K562 (cell line): ENCODE results near the gene C20orf96. TPM values are rescaled to one million over a fixed set of nuclear protein-coding genes. Genes with fewer than 3 reads are reported as not detected.

ENCODE experiments used
- ATAC-seq: fragments of 200-7000 bp; cut with Tn5 transposase; 3 replicates; pipeline ENCODE4 v1.9.1; 2020; ENCODE audit warnings: moderate library complexity
- BruUV-seq: library from RNA; stranded (reverse); fragments of 400-500 nt; replicated peaks from 2 replicates; lab custom pipeline; 2021; lab: Mats Ljungman, UMichigan
- CTCF ChIA-PET: fragments of 300-600 bp; formaldehyde crosslinking; extraction: SDS; loops from one replicate; lab custom pipeline; 2021; ENCODE audit warnings: low intra/inter-chr PET ratio; lab: Yijun Ruan, JAX
- POLR2A ChIA-PET: fragments of 300-600, 350-650 bp; sonication (Branson Sonifier 250); formaldehyde crosslinking; extraction: SDS; loops from one replicate; lab custom pipeline; 2021; ENCODE audit warnings: antibody characterized with exemption, inconsistent platforms; lab: Yijun Ruan, JAX
- DNase-seq, 4 experiments: peaks; one replicate each; pipeline versions ENCODE4 v3.0.0 to v3.0.0-alpha.2; 2011 to 2018; ENCODE audit warnings: low spot score in 3 of 4, mixed read lengths in 3 of 4; ENCODE audit errors: extremely low read depth in 1 of 4
- FAIRE-seq: peaks from 2 replicates; lab custom pipeline; 2011; peaks lifted over from hg19 to GRCh38; lab: Jason Lieb, UNC
- H2AFZ ChIP-seq: 2 replicates; pipeline ENCODE4 v1.6.0; 2011; ENCODE audit warnings: low read depth, low read length, control low read depth, inconsistent platforms
- H3K27ac ChIP-seq: fragments of 200-600 bp; 3 replicates; pipeline ENCODE4 v1.8.0; 2011; ENCODE audit warnings: low read depth, mild to moderate bottlenecking, control low read depth, inconsistent platforms, low read length, moderate library complexity, mixed read lengths; ENCODE audit errors: extremely low read depth
- H3K27me3 ChIP-seq, 2 experiments: fragments of 300-600 bp in 1 of 2; 2 replicates in 1 of 2; 3 replicates in 1 of 2; pipeline versions ENCODE4 v1.6.0 to v1.8.0; 2011; ENCODE audit warnings: inconsistent platforms in 2 of 2, low read length in 2 of 2, mild to moderate bottlenecking in 1 of 2, mixed read lengths in 1 of 2, moderate library complexity in 1 of 2; ENCODE audit not compliant: control insufficient read depth in 2 of 2, insufficient read depth in 2 of 2
- H3K36me3 ChIP-seq: fragments of 300-600 bp; 3 replicates; pipeline ENCODE4 v1.8.0; 2011; ENCODE audit warnings: mild to moderate bottlenecking, low read length, inconsistent platforms; ENCODE audit not compliant: control insufficient read depth, insufficient read depth
- H3K4me1 ChIP-seq, 2 experiments: fragments of 200-600 bp in 1 of 2; replicated peaks in 1 of 2; 2 replicates in 1 of 2; 3 replicates in 1 of 2; pipeline versions ENCODE4 v1.5.1 to v1.8.0; 2011; ENCODE audit warnings: inconsistent platforms in 2 of 2, low read length in 2 of 2, mild to moderate bottlenecking in 1 of 2, mixed read lengths in 1 of 2, moderate library complexity in 1 of 2; ENCODE audit not compliant: control insufficient read depth in 2 of 2, insufficient read depth in 2 of 2
- H3K4me2 ChIP-seq: 2 replicates; pipeline ENCODE4 v1.6.1; 2011; ENCODE audit warnings: low read length, control low read depth, inconsistent platforms, mixed read lengths; ENCODE audit not compliant: insufficient read depth
- H3K4me3 ChIP-seq: fragments of 200-600 bp; sonication (generic), shearing (Covaris generic); 2 replicates; pipeline ENCODE4 v1.5.1; 2016; ENCODE audit warnings: control low read depth, inconsistent platforms
- H3K79me2 ChIP-seq: fragments of 200-600 bp; 3 replicates; pipeline ENCODE4 v1.8.0; 2011; ENCODE audit warnings: low read length, inconsistent platforms; ENCODE audit not compliant: control insufficient read depth, insufficient read depth
- H3K9ac ChIP-seq, 2 experiments: 2 replicates each; pipeline versions ENCODE4 v1.6.0 to v1.6.1; 2011; ENCODE audit warnings: low read depth in 2 of 2, low read length in 2 of 2, control low read depth in 1 of 2, inconsistent platforms in 1 of 2, mild to moderate bottlenecking in 1 of 2, mixed read lengths in 1 of 2; ENCODE audit not compliant: insufficient read depth in 1 of 2
- H3K9me1 ChIP-seq: one replicate; pipeline ENCODE4 v1.6.0; 2011; ENCODE audit warnings: inconsistent platforms, mild to moderate bottlenecking, low read length, moderate library complexity; ENCODE audit not compliant: control insufficient read depth, insufficient read depth
- H3K9me3 ChIP-seq: replicated peaks from 2 replicates; pipeline ENCODE4 v1.5.1; 2011; ENCODE audit warnings: low read depth, low read length, inconsistent platforms; ENCODE audit not compliant: control insufficient read depth, insufficient read depth
- H4K20me1 ChIP-seq: replicated peaks from 2 replicates; pipeline ENCODE4 v1.6.1; 2011; ENCODE audit warnings: low read length, inconsistent platforms, mixed read lengths; ENCODE audit not compliant: control insufficient read depth, insufficient read depth
- BMI1 ChIP-seq: fragments of 150-350 bp; IDR thresholded peaks from 2 replicates; pipeline ENCODE4 v1.6.1; 2014; ENCODE audit warnings: low read length
- E2F4 ChIP-seq: sonication (generic); formaldehyde crosslinking; IDR thresholded peaks from 2 replicates; pipeline ENCODE4 v1.8.0; 2022; ENCODE audit warnings: mild to moderate bottlenecking, low read depth, missing genetic modification reagents
- FOXJ3 ChIP-seq: sonication (generic); formaldehyde crosslinking; IDR thresholded peaks from 2 replicates; pipeline ENCODE4 v1.4.0; 2020; ENCODE audit warnings: mild to moderate bottlenecking, missing genetic modification reagents
- HIVEP1 ChIP-seq: fragments of 250-450 bp; sonication (Bioruptor Pico); IDR thresholded peaks from 2 replicates; pipeline ENCODE4 v1.4.0; 2020; ENCODE audit warnings: mild to moderate bottlenecking
- MTA1 ChIP-seq: fragments of 450-650 bp; IDR thresholded peaks from 2 replicates; pipeline ENCODE4 v1.6.1; 2017; ENCODE audit warnings: borderline replicate concordance
- NFIX ChIP-seq: fragments of 250-450 bp; sonication (Bioruptor Pico); IDR thresholded peaks from 2 replicates; pipeline ENCODE4 v1.4.0; 2020; ENCODE audit warnings: low read depth, mild to moderate bottlenecking, moderate library complexity
- PATZ1 ChIP-seq: fragments of 250-450 bp; sonication (Bioruptor Pico); IDR thresholded peaks from 2 replicates; pipeline ENCODE4 v1.5.0; 2020; ENCODE audit warnings: mild to moderate bottlenecking, borderline replicate concordance
- THRA ChIP-seq: fragments of 450-650 bp; IDR thresholded peaks from 2 replicates; pipeline ENCODE4 v1.6.1; 2017; ENCODE audit warnings: mild to moderate bottlenecking, moderate library complexity
- ZBTB12 ChIP-seq: fragments of 250-450 bp; sonication (Bioruptor Pico); IDR thresholded peaks from 2 replicates; pipeline ENCODE4 v1.4.0; 2020
- ZBTB8A ChIP-seq: fragments of 450-650 bp; IDR thresholded peaks from 2 replicates; pipeline ENCODE4 v1.6.1; 2018; ENCODE audit warnings: mild to moderate bottlenecking, moderate library complexity; ENCODE audit not compliant: partially characterized antibody
- ZNF184 ChIP-seq: sonication (generic); formaldehyde crosslinking; IDR thresholded peaks from 2 replicates; pipeline ENCODE4 v1.5.0; 2020; ENCODE audit warnings: missing genetic modification reagents
- ZNF445 ChIP-seq: fragments of 250-450 bp; sonication (Bioruptor Pico); IDR thresholded peaks from 2 replicates; pipeline ENCODE4 v1.4.0; 2020; ENCODE audit warnings: low read depth, mild to moderate bottlenecking, moderate library complexity
- ZNF75A ChIP-seq: fragments of 450-650 bp; formaldehyde crosslinking; IDR thresholded peaks from 2 replicates; pipeline ENCODE4 v1.4.0; 2020; ENCODE audit warnings: mild to moderate bottlenecking
- in situ Hi-C: fragments of 300-500 bp; cut with MboI; formaldehyde crosslinking; loops from 4 replicates; pipeline ENCODE4 v1.15.0; 2018; ENCODE audit warnings: inconsistent platforms, mixed read lengths
- intact Hi-C: fragments of 100-400 bp; cut with micrococcal nuclease; formaldehyde crosslinking; loops from 2 replicates; pipeline ENCODE4 v1.14.2; 2022
- polyA plus RNA-seq, 8 experiments: library from polyadenylated mRNA; depleted of rRNA in 4 of 8; stranded (reverse) in 5 of 8; unstranded in 3 of 8; fragments of >200 nt; fragmentation: Nextera tagmentation in 2 of 8; fragmentation: Illumina TruSeq in 1 of 8; extraction: Ambion mirVana in 2 of 8; extraction: Trizol in 1 of 8; gene quantifications; 2 replicates each; pipeline versions ENCODE4 v1.2.1 to v1.2.3, GENCODE V29; 2011 to 2014; ENCODE audit warnings: inconsistent platforms in 1 of 8, missing spikeins in 1 of 8
- total RNA-seq, 7 experiments: library from RNA; depleted of rRNA in 6 of 7; stranded (reverse); fragments of >200 nt in 6 of 7; fragmentation: Illumina TruSeq in 2 of 7; extraction: Trizol in 2 of 7; gene quantifications; 2 replicates each; pipeline versions ENCODE4 v1.2.1 to v1.2.3, GENCODE V29; 2011 to 2021; ENCODE audit warnings: low replicate concordance in 1 of 7

C20orf96 gene
- total and polyA plus RNA-seq, 9 of the 15 experiments (the other 6 are each of a cell fraction or from before 2014, with no cell fraction given) = 1.7 to 11.7 (median 4.2) TPM

GRCh38 chr20:313948-314347 is 23.4 kb upstream of the C20orf96 start:
- H2AFZ ChIP-seq = no peak overlapping the region
- no peak for DNase-seq
- no peaks in the 10 kb centered on the region for H3K79me2 ChIP-seq
- H3K27me3 ChIP-seq = no peaks in the 10 kb centered on the region
- no peaks in the 10 kb centered on the region for H3K36me3 ChIP-seq
- POLR2A ChIA-PET = interaction anchor here (2.4 kb wide), 1 partner anchor 15 kb away, joined by 9 read pairs; no protein-coding TSS in a partner anchor
- no peak for ATAC-seq
- TF ChIP-seq ZNF75A (CRISPR knock-in tag) = no peak
- TF ChIP-seq E2F4 (CRISPR knock-in tag) = no peak
- TF ChIP-seq HIVEP1 (CRISPR knock-in tag) = no peak
- TF ChIP-seq THRA = no peak
- TF ChIP-seq BMI1 = no peak
- no peak for TF ChIP-seq ZNF184 (CRISPR knock-in tag)
- no peak for TF ChIP-seq ZNF445 (CRISPR knock-in tag)
- TF ChIP-seq ZBTB12 = no peak
- no peak for TF ChIP-seq MTA1
- no peak for TF ChIP-seq ZBTB8A
- no peak for TF ChIP-seq PATZ1 (CRISPR knock-in tag)
- TF ChIP-seq NFIX = no peak
- no peak for TF ChIP-seq FOXJ3 (CRISPR knock-in tag)
- in situ Hi-C loops (no loop called here), intact Hi-C loops (no loop called here)
- no peak for FAIRE-seq
- no peaks in the 10 kb centered on the region for H3K9me1 ChIP-seq
- no peak overlapping the region for H3K4me3 ChIP-seq
- CTCF ChIA-PET = no interaction called here
- BruUV-seq = no TSS peak
- H3K9ac ChIP-seq = no peak overlapping the region
- no peak overlapping the region for H3K27ac ChIP-seq
- no peaks in the 10 kb centered on the region for H3K9me3 ChIP-seq
- H3K4me1 ChIP-seq = peaks cover 0 to 4% of the 10 kb centered on the region in 2 experiments; a peak in 2 of 5 replicates
- H3K4me2 ChIP-seq = no peak overlapping the region
- H4K20me1 ChIP-seq = no peaks in the 10 kb centered on the region
